Adrenal gland (tissue), 5 donors: Measurements from ENCODE around the gene ITPKB.

ENCODE experiments used
- CTCF ChIP-seq, 6 experiments: fragments of 450-650 bp in 4 of 6; fragments of 200-600 bp in 2 of 6; sonication (generic) in 1 of 6; IDR thresholded peaks; 1 replicate in 5 of 6; 2 replicates in 1 of 6; pipeline versions ENCODE4 v1.5.1 to v1.8.0; 2016 to 2021; ENCODE audit warnings: antibody characterized with exemption in 6 of 6, mild to moderate bottlenecking in 2 of 6, moderate library complexity in 1 of 6
- POLR2A ChIP-seq, 2 donors: fragments of 450-650 bp; IDR thresholded peaks; one replicate each; pipeline ENCODE4 v1.6.1; 2017; ENCODE audit warnings: antibody characterized with exemption in 2 of 2, mild to moderate bottlenecking in 2 of 2, moderate library complexity in 1 of 2
- donor health status: DM: no; HTN: no; CAD: no.

- TF ChIP-seq POLR2A (IDR thresholded peaks at IDR 0.05) (no peak), CTCF (IDR thresholded peaks at IDR 0.05) (peak; percentile 89 to 95 (median 94))
Measured at GRCh38 chr1:226634166-226634588, 104.9 kb downstream of the ITPKB start.
